ENCODE data around the gene CREB5.

Gene CREB5

DNA sequence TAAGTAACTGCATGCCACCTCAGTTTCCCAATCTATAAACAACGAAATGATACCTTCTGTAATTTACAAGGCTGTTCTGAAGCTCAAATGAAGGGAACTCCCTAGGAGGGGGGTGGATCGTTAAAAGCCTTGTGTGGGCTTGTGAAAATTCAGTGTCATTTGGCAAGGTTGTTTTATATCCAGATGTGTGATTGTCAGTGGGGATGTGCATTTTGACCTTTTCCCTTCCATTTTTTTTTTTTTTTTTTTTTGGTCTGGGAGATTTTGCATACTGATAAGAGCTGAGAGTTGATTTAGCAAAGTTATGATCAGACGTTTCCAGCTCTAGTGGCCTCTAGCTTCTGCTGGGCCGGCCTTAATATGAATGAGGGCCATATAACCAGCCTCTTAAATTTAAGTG is 22.8 kb downstream of the CREB5 start:
- DNase-seq (ENCODE audit: low read depth) = no peak

DNA sequence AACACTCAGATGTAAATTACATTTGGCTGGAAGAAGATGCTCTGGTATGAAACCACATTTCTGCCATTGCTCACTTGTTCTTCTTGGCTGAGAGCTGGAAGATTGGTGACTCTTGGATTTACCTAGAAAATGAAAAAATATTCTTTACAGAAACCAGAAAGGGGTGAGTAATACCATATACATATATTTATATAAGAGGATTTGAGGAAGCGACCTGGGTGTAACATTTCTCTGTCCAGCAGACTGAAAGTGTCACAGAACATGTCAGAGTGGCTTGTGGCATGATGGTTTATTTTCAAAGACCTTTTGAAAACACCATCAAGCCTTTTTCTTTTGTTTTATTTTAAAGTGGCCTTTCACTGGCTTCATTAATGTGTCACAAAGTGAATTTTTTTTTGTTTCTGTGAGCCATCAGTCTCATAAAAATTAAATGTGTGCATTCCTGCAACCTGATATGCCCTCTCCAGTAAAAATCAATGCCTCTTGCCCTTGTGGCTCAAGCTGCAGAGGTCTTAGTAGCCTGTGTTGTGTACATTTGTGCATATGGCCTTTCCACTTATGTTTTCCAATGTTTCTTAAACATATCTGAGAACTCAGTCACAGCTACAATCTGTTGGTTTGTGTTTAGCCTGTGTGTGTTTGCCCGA is 23.5 kb downstream of the CREB5 start:
- DNase-seq (ENCODE audit: low read depth) = no peak

DNA sequence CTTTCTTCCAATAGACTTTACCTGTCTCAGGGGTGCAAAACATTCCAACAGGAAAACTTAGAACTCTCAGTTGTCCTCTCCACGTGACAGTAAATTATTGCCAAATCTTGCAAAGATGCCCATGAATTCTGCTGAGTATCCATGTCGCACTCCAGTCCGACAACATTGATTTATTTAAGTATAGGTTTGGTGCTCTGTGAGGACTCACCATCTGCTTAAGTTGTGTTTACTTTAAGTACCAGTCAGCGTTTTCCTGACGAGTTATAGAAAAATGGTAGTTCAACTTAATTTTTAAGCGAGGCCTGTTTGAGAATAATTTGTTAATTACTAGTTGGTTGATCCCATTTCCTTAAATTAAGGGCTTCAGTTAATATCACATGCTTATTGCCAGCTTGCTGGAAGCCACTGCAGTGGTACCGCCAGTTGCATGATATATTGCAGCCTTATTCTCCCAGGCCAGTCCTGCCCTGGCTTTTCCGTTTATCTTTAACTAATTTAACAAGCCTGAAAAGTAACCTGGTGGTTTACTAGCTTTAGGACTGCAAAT is 27.8 kb downstream of the CREB5 start:
- no peak for DNase-seq (ENCODE audit: low read depth)

DNA sequence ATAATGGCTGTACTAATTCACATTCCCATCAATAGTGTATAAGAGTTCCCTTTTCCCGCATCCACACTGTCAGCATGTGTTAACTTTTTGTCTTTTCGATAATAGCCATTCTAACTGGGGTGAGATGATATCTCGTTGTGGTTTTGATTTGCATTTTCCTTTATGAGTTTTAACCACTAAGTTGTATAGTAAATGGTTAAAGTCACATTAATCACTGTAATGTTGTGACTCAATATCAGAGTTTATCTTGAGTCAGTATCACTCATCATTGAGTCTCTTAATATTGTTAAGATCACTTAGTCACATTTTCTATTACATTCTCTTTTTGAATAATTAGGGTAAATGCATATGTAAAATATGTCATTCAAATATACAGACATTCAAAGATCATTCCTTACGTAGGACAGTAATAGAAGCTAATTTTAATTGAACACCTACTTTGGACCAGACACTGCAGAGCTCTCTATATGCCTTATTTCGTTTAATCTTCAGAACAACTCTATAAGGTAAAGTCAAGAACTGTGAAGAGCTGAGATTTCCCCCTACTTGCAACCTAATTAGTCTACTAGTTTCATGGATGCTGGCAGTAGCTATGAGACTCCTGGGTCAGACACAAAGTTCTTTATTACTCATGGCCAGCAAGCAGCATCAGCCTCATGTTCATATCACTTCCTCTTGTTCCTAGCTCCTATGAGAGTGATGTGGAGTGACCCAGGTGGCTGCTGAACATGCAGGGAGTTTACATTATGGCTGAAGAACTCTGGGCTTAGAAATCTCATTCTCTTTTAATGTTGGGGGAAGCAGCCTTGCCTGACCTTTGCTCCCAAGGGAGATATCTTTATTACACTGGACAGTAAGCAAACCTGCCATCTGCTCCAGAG is 30.5 kb downstream of the CREB5 start:
- no peak for DNase-seq (ENCODE audit: low read depth)

DNA sequence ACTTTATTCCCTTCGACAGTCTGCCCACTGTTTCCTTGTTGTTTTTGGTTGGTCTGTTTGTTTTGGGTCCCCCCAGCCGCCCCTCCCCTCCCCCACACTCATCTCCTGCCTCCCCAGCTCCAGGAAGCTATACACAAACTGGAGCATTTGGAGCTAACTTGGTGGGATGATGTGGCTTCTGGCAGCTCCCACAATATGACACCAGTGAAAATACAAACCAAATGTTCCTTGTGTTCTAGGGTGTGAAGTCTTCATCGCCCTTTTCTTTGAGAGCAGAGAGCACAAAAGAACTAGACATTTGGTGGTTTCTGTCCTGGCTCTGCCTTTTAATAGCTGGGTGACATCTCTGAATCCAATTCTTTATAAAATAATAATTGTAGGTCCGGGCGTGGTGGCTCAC is 33.8 kb downstream of the CREB5 start:
- no peak for DNase-seq (ENCODE audit: low read depth)

DNA sequence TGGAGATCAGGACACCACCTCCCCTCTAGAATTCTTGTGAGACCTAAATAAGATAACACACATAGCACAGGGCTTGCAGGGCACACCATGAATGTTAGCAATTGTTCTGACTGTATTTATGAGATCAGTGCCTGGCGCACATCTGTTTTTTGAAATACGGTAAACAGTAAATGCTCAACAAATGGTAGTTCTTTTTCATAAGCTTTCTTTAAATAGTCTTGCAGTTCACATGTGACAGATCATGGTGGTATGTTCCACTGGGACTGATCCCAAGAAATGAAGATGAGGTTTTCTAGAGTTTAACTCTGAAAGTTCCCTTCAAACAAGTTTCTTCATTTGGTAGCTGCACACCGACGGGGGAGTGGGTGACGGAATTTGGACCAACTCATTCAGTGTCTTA is 34.8 kb downstream of the CREB5 start:
- DNase-seq (ENCODE audit: low read depth) = no peak

DNA sequence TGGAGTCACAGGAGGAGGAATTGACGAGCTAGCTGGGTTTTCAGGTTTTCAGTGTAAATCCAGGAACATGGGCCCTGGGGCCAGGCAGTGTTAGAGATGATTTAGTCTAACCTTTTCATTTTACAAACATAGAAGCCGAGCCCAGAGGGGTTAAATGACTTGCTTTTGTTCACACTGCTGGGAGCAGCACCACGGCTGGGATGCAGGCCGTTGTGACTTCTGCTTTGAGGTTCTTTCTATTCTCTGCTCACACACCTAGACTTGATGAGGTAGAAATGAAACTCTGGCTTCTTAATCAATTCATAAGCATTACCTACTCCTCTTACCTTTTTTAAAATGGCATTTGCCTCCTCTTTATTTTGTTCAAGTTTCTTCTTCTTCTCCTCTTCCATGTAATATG is 36.4 kb downstream of the CREB5 start:
- DNase-seq (ENCODE audit: low read depth) = no peak

DNA sequence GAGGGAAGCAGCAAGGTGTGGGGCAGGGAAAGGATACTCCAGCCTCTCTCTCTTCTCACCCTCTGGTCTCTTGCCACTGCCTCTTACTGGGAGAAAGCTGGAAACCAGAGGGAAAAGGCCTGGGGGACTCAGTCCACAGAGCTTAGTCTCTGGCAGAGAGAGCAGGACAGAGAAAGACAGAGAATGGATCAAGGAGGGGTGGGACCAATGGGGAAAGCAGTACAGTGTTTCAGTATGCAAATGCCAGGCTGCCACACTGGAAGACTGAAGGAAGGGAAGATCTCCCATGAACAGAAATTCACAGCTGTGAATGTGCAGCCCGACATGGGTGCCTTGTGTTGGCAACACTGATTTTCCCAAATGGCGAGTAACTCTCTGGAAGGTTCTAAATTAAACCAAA is 40.4 kb downstream of the CREB5 start:
- no peak for DNase-seq (ENCODE audit: low read depth)

DNA sequence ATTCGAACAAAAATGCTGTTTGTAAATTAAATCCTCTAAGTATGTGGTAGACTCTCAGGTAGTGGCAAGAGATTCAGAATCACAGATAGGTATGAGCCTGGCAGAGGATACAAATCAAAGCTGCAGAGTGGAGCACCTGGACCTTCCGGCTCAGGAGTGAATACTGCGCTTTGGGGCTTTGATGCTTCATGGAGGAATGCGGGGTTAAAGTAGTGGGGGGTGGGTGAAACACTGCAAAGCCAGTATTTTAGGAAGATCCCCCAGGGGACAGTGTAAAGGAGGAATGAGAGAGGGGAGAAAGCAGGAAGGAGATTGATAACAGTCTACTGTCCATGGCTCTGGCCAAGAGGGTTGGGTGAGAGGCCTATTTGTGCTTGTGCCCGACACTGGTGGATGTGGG is 43.2 kb downstream of the CREB5 start:
- DNase-seq (ENCODE audit: low read depth) = no peak

DNA sequence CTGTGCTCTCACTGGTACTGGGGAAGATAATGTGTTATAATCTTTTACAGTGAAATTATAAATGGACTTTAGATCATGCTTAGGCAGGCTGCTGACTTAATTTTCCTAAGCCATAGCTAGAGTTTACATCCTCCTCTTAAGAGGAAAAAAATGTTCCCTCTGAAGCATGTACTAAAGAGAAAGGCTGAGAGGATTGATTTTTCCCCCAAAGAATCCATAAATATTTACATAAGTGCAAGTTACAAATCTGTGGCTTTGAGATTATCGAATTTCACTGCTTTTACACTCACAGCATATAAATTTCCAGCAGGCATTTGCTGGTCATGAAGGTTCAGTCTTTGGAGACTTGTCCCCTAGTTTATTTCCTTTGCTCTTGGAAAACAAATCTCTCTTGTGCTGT is 43.7 kb downstream of the CREB5 start:
- DNase-seq (ENCODE audit: low read depth) = no peak

DNA sequence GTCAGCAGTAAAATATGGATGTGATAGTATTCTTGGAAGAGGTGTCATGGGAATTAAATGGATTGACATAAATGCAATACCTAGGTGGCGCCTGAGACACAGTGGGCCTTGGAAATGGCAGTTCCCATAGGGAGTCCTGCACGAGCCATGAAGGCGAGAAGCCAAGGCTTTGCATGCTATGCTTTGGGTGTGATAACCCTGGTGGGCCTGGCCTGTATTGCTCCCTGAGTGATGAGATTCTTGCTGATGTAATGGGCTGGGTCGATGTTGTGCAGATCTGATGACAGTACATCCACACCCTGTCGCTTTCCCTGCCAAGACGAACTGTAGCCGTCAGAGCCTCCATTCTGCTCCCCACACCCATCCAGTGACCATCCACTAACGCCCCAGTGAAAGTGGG is 46.4 kb downstream of the CREB5 start:
- DNase-seq (ENCODE audit: low read depth) = no peak

DNA sequence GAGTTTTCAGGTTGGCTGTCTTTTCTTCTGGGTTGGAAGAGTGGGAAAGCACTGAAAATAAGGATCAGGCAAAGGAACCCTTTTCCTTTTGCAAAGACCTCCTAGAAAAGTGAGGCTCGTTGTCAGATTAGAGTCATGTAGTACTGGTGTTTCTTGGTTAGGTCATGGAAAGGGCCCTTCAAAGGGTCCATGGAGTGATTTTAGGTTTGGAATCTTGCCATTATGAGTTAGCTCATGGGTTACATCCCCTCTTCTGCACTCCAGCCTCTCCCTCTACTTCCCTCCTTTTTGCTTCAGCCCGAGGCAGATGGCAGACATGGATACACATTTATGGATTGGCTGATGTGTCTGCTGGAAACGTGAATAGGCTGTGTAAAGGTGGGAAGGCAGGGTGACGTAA is 47.0 kb downstream of the CREB5 start:
- DNase-seq (ENCODE audit: low read depth) = no peak

DNA sequence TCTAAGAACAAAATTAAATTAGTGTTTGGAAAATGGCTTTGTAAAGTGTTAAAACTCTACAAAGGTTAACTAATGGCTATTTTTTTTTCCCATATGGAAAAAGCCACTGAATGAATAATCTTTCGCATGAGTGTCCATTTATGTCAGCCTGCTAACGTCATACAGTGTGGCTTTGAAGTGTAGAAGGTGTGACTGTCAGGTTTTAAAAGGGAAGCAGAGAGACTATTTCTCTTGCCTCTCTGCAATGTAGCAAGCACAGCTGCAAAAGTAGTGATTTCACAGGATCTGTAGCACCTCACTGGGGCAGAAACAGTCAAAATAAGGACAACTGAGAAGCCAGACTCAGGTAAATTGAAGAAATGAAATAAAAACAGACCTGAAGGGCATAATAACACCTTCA is 53.4 kb downstream of the CREB5 start:
- DNase-seq (ENCODE audit: low read depth) = no peak

DNA sequence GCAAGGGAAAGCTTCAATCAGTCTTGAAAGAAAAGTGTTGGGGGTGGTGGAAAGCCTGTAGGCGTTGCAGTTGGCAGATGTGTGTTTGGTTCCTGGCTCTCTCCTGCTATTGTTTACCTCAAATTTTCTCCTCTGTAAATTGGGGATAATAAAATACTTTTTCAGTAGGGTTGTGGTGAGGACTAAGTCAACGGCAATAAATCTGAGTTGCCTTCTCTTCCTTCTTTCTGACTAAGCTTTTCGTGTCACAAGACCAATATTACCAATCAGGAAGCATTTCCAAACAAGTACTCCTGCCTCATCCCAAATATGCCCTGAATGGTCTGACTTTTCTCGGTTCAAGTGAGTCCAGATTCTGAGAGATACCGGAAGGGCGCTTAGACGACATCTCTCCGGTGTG is 54.0 kb downstream of the CREB5 start:
- DNase-seq (ENCODE audit: low read depth) = no peak

DNA sequence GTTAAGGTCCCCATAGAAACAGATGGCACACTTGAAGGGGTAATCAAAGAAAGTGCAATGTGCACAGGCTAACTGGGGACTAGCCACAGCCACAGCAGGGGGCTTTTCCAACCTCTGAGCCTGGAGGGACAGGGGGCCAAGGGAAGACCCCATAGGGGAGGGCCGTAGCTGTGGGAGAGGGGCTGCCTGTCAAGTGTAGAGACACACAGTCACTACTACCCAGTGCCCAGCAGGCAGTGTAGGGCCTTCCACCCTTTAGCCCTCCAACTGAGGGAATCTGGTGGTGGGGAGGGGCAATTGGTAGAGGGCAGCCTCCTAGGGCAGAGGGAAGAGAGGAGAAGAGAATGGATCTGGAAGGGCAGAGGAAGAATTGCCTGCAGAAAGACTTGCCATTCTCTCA is 54.6 kb downstream of the CREB5 start:
- no peak for DNase-seq (ENCODE audit: low read depth)

DNA sequence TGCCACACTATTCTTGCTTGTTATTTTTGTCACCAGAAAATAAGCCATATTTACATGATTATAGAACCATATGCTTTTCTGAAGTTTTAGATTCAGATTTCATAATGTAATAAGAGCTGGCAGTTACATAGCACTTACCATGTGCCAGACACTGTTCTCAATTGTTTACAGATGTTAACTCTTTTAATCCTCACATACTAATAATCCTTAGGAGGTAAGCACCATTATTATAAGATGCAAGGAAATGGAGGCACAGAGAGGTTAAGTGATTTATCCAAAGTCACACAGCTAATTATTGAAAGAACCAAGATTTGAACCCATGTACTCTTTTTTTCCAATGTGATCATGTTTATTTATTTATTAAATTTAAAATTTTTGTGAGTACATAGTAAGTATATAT is 57.2 kb downstream of the CREB5 start:
- DNase-seq (ENCODE audit: low read depth) = no peak

DNA sequence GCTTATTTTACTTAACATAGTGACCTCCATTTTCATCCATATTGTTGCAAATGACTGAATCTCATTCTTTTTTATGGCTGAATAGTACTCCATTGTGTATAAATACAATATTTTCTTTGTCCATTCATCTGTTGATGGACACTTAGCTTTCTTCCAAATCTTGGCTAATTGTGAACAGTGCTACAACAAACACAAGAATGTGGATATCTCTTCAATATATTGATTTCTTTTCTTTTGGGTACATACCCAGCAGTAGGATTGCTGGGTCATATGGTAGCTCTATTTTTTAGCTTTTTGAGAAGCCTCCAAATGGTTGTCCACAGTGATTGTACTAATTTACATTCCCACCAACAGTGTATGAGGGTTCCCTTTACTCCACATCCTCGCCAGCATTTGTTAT is 58.0 kb downstream of the CREB5 start:
- no peak for DNase-seq (ENCODE audit: low read depth)

DNA sequence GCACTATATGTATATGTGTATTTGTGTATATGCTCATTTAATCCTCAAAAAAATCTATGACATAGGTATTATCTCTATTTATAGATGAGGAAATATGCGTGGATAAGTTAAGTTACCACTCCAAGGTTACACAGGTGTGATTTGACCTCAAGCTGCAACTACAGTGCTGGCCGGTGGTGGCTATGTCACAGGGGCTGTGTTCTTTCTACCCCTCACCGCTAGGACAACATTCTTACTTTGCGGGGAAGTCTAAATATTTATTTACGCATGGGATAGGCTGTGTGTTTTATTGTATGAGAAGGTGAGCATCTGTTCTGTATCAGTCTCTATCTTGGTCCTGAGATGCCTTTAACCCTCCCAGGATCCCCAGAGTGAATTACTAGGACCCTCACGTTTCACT is 60.0 kb downstream of the CREB5 start:
- no peak for DNase-seq (ENCODE audit: low read depth)

DNA sequence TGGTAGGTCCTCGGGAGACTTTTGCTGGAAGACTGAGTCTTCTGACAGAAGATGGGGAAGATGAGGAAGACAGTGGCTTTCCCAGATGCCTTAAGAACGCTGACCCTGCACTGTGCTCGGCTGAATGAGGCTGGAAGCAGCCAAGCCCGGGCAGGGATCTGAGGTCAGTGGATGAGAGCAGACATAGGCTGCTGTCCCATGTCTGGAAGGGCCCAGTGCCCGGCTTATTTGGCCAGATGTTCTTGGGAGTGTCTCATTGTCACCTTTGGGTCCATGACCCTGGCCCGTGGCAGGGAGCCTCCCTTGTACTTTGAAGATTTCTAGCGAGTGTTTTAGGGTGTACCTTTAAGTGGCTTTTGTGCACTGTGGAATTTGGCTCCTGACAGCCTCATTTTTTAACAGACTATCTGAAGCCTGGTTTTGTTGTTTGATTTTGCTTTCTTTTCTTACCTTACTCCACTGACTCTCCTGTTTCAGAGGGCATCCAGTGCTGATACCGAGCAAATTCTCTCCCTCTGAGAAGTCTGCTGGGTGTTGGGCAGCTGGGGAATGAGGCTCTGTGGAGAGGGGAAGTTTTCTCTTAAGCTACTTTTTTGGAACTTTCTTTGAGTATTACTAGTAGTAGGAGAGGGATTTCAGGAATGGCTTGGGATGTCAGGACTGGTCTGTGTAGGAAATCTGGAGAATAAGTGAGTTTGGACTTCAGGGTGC is 61.4 kb downstream of the CREB5 start:
- DNase-seq (ENCODE audit: low read depth) = no peak

DNA sequence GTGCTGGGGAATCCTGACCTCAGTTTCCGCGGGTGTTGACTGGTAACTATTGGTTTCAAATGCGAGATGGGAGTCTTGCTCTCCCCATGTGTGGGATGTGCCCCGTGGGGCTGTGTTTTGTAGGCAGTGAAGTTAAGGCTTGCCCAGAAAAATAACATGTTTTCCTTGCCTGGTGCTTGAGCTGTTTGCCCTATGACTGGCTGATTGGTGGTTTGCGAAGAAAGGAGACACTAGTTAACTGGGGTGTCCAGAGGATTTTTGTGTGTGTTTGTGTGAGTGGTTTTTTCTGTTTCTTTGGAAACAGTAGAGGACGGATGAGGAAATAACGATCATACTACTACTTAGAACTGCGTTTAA is 61.9 kb downstream of the CREB5 start:
- DNase-seq (ENCODE audit: low read depth) = no peak

DNA sequence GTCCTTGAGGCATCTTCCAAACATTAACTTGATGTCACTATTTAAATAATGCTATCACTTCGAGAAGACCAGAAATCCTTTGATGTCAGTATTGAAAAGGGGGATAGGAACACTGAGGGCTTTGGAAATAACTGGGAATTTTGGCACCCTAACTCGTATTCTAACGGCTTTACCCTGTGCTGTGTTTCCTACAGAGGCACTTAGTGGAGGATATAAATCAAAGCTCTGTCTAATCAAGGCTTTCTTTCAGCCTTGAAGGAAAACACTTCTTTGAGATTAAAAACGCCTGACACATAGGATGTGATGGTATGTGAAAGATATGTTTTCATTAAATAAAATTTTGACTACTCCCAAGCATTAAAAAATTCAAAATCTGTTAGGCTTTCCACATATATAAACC is 62.3 kb downstream of the CREB5 start:
- DNase-seq (ENCODE audit: low read depth) = no peak

DNA sequence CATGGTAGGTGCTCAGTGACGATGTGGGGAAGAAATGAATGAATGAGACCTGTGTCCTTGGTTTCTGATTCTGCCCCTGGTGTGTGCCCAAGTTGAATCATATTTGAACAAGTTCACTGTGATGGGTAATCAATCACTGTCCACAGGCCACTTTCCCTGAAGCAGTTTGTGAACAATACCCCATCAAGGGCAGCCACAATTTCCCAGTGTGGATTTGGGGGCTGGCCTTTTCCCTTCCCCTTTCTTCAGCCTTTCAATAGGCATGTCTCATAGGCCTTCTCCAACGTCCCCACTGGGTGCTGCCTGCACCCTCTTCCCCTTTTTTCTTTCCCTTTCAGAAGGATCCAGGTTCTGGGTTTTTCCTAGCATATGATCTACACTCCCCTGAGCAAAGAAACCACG is 64.7 kb downstream of the CREB5 start:
- no peak for DNase-seq (ENCODE audit: low read depth)

DNA sequence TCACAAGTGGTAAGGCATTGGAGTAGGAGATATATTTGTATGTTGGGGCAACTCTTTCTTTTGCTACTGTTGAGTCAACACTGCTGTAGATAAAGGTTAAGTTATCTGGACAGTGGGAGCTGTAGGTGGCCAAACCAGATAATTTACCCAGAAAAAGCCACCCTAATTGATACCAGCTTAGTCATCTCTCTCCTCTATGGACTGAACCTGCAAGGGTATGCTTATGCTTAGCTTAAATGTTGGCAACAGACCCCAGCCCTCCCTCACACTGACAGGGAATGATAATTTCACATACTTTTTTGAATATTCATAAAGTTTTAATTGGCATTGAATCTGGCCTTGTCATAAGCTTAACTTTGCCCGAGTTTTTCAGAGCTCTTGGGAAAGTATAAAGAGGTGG is 66.3 kb downstream of the CREB5 start:
- DNase-seq (ENCODE audit: low read depth) = no peak
